Transverse colon (tissue), 4 donors: ENCODE data around the gene CCDC102B. TPM values are rescaled to one million over a fixed set of nuclear protein-coding genes. Genes with fewer than 3 reads are reported as not detected.

Experiments used
- DNase-seq: peaks from one replicate; pipeline ENCODE4 v3.0.0-alpha.2; 2019
- H3K27ac ChIP-seq, 4 donors: fragments of 200-600 bp; sonication (generic); 2 replicates each; pipeline ENCODE4 v1.5.1; 2016 to 2018; ENCODE audit warnings: inconsistent platforms in 4 of 4
- H3K27me3 ChIP-seq: fragments of 200-600 bp; sonication (generic); 2 replicates; pipeline ENCODE4 v1.5.1; 2017; ENCODE audit warnings: inconsistent platforms
- H3K36me3 ChIP-seq, 4 donors: fragments of 200-600 bp; sonication (generic); 2 replicates each; pipeline ENCODE4 v1.5.1; 2017 to 2019; ENCODE audit warnings: inconsistent platforms in 4 of 4
- H3K4me1 ChIP-seq, 4 donors: fragments of 200-600 bp; sonication (generic); 2 replicates each; pipeline ENCODE4 v1.5.1; 2017 to 2020; ENCODE audit warnings: inconsistent platforms in 4 of 4
- H3K4me3 ChIP-seq, 4 donors: fragments of 200-600 bp; sonication (generic); 1 replicate in 1 of 4; 2 replicates in 3 of 4; pipeline versions ENCODE4 v1.5.1 to v1.6.1; 2017 to 2019; ENCODE audit warnings: inconsistent platforms in 4 of 4
- H3K9me3 ChIP-seq, 2 donors: fragments of 200-600 bp; sonication (generic); 2 replicates each; pipeline ENCODE4 v1.5.1; 2017 to 2019; ENCODE audit warnings: inconsistent platforms in 2 of 2
- EP300 ChIP-seq: sonication (generic); formaldehyde crosslinking; IDR thresholded peaks from one replicate; pipeline ENCODE4 v1.6.1; 2017; ENCODE audit warnings: antibody characterized with exemption, low read depth
- POLR2A ChIP-seq: fragments of 450-650 bp; IDR thresholded peaks from one replicate; pipeline ENCODE4 v1.6.1; 2016; ENCODE audit warnings: antibody characterized with exemption, mild to moderate bottlenecking, moderate library complexity
- POLR2AphosphoS5 ChIP-seq, 3 donors: sonication (generic); formaldehyde crosslinking; IDR thresholded peaks; one replicate each; pipeline ENCODE4 v1.6.1; 2016; ENCODE audit warnings: antibody characterized with exemption in 3 of 3
- WGBS, 2 donors: methylation state at CpG; one replicate each; pipeline ENCODE4 v1.1.5; 2018; ENCODE audit warnings: low coverage in 1 of 2; 5-methylcytosine and 5-hydroxymethylcytosine counted together
- in situ Hi-C, 4 donors: fragments of 200-750 bp; cut with MboI; loops; one replicate each; pipeline versions ENCODE4 v1.15.0 to v1.15.1; 2017; ENCODE audit warnings: low sequenced_read_pairs in 3 of 4, low pct_ligation_motif_present in 1 of 4, low pct_unique_long_range_greater_than_20kb in 1 of 4
- intact Hi-C: fragments of 100-400 bp; cut with DNase I; formaldehyde crosslinking; loops from one replicate; pipeline ENCODE4 v1.15.1; 2023; ENCODE audit warnings: low total_unique reads
- small RNA-seq, 4 donors: library from RNA; depleted of rRNA; stranded (forward); fragments of <200 nt; gene quantifications; one replicate each; pipeline ENCODE3, GENCODE V24; 2016
- total RNA-seq, 4 donors: library from RNA; depleted of rRNA; stranded (reverse); fragments of >200 nt; gene quantifications; one replicate each; pipeline ENCODE4 v1.1.0, GENCODE V29; 2016
- TF ChIP-seq, protein P1 (sequence below), 5 experiments: fragments of 200-600 bp in 3 of 5; fragments of 450-650 bp in 2 of 5; sonication (generic) in 3 of 5; IDR thresholded peaks; 1 replicate in 2 of 5; 2 replicates in 3 of 5; pipeline ENCODE4 v1.5.1; 2016 to 2017; ENCODE audit warnings: antibody characterized with exemption in 5 of 5, inconsistent platforms in 3 of 5, mild to moderate bottlenecking in 2 of 5, moderate library complexity in 1 of 5

CCDC102B gene
- total RNA-seq, 4 donors from 2014 or later = 1.5 to 6.0 (median 4.6) TPM

- in situ Hi-C loops = no loop called here
- Histone ChIP-seq H3K4me3 (no peak overlapping the region), H3K27ac (no peak overlapping the region), H3K27me3 (no peaks in the 10 kb centered on the region), H3K9me3 (no peaks in the 10 kb centered on the region), H3K4me1 (no peaks in the 10 kb centered on the region), H3K36me3 (no peaks in the 10 kb centered on the region)
- TF ChIP-seq EP300 = no peak
- TF ChIP-seq, protein P1, sequence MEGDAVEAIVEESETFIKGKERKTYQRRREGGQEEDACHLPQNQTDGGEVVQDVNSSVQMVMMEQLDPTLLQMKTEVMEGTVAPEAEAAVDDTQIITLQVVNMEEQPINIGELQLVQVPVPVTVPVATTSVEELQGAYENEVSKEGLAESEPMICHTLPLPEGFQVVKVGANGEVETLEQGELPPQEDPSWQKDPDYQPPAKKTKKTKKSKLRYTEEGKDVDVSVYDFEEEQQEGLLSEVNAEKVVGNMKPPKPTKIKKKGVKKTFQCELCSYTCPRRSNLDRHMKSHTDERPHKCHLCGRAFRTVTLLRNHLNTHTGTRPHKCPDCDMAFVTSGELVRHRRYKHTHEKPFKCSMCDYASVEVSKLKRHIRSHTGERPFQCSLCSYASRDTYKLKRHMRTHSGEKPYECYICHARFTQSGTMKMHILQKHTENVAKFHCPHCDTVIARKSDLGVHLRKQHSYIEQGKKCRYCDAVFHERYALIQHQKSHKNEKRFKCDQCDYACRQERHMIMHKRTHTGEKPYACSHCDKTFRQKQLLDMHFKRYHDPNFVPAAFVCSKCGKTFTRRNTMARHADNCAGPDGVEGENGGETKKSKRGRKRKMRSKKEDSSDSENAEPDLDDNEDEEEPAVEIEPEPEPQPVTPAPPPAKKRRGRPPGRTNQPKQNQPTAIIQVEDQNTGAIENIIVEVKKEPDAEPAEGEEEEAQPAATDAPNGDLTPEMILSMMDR (IDR thresholded peaks at IDR 0.05) = no peak
- no peak for TF ChIP-seq POLR2A
- no peak for TF ChIP-seq POLR2AphosphoS5 (IDR thresholded peaks at IDR 0.05)
- intact Hi-C loops = no loop called here
- DNase-seq = no peak
- WGBS, 2 donors = 84 to 89% methylated on average over 3 to 4 of the region's 4 CpGs
Observed at GRCh38 chr18:69097349-69097748, 299.5 kb downstream of the CCDC102B start.

- TF ChIP-seq, protein P1 (IDR thresholded peaks at IDR 0.05) = no peak
- TF ChIP-seq POLR2A = no peak
- no peak for TF ChIP-seq POLR2AphosphoS5 (IDR thresholded peaks at IDR 0.05)
- no peak for TF ChIP-seq EP300
- Histone ChIP-seq H3K9me3 (no peaks in the 10 kb centered on the region), H3K27me3 (no peaks in the 10 kb centered on the region), H3K4me1 (no peaks in the 10 kb centered on the region), H3K4me3 (no peak overlapping the region), H3K36me3 (no peaks in the 10 kb centered on the region), H3K27ac (no peak overlapping the region)
- WGBS, 2 donors = 24% methylated on average over 1 of the region's 1 CpG; no CpG with 5 or more reads in 1 of the 2 donors
- DNase-seq = no peak
- intact Hi-C loops (no loop called here), in situ Hi-C loops (no loop called here)
Observed at GRCh38 chr18:69102959-69103358, 305.1 kb downstream of the CCDC102B start.

Small RNA genes lying within 50 kb of the gene (small RNA-seq; reads per million reads assigned to genes)
- gene RNU6-39P = 0 to 0.24 (median 0) reads per million in 4 donors

Other genes with a start within 250 kb of the CCDC102B start
- gene TMX3, start 83.0 kb upstream of the CCDC102B start, total RNA-seq = 100 to 1,000 TPM in 1 of 4 donors, 10 to 100 TPM in 3; 13.5 to 146 (median 44.7) TPM